ENCODE measurements around the gene POLR3K. TPM values are rescaled to one million over a fixed set of nuclear protein-coding genes. Genes with fewer than 3 reads are reported as not detected.
A peak's percentile ranks its signal among the peaks of the same experiment; 100 is the strongest.

The POLR3K gene
- total RNA-seq, 1 donor from 2014 or later = 7.3 TPM

- Mint-ChIP-seq H3K4me3 (ENCODE audit: unreplicated experiment) (peak overlapping the region; percentile 43), H3K27me3 (ENCODE audit: low read depth) (no peaks in the 10 kb centered on the region), H3K36me3 (ENCODE audit: low read depth) (peaks cover 10% of the 10 kb centered on the region), H3K9me3 (ENCODE audit: low read depth) (no peaks in the 10 kb centered on the region), H3K4me1 (ENCODE audit: low read depth) (peaks cover 43% of the 10 kb centered on the region), H3K27ac (ENCODE audit: unreplicated experiment) (peak overlapping the region; percentile 98)
- no peak for DNase-seq (ENCODE audit: low spot score)
- TF ChIP-seq, protein P1, sequence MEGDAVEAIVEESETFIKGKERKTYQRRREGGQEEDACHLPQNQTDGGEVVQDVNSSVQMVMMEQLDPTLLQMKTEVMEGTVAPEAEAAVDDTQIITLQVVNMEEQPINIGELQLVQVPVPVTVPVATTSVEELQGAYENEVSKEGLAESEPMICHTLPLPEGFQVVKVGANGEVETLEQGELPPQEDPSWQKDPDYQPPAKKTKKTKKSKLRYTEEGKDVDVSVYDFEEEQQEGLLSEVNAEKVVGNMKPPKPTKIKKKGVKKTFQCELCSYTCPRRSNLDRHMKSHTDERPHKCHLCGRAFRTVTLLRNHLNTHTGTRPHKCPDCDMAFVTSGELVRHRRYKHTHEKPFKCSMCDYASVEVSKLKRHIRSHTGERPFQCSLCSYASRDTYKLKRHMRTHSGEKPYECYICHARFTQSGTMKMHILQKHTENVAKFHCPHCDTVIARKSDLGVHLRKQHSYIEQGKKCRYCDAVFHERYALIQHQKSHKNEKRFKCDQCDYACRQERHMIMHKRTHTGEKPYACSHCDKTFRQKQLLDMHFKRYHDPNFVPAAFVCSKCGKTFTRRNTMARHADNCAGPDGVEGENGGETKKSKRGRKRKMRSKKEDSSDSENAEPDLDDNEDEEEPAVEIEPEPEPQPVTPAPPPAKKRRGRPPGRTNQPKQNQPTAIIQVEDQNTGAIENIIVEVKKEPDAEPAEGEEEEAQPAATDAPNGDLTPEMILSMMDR (IDR thresholded peaks at IDR 0.05) = no peak
Observed at GRCh38 chr16:83781-84615, 30.6 kb upstream of the POLR3K start.

DNA sequence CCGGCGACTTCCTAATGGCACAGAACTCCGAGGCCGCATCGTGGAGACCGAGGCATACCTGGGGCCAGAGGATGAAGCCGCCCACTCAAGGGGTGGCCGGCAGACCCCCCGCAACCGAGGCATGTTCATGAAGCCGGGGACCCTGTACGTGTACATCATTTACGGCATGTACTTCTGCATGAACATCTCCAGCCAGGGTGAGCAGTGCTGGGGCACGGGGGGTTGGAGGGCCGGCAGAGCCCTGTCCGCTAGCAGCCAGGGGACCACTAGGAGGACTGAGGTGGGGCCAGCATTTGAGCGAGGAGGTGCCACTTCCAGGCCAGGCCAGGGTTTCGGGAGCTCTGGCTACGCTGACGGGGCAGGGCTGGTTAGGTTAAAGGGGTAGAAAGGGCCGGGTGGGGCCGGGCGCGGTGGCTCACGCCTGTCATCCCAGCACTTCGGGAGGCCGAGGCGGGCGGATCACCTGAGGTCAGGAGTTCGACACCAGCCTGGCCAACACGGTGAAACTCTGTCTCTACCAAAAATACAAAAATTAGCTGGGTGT is 29.7 kb upstream of the POLR3K start:
- no peak overlapping the region for H3K4me3 Mint-ChIP-seq (ENCODE audit: unreplicated experiment)
- H3K4me1 Mint-ChIP-seq (ENCODE audit: low read depth) = peaks cover 48% of the 10 kb centered on the region
- H3K27ac Mint-ChIP-seq (ENCODE audit: unreplicated experiment) = peak overlapping the region; percentile 98
- TF ChIP-seq, protein P1 (IDR thresholded peaks at IDR 0.05) = no peak
- peaks cover 10% of the 10 kb centered on the region for H3K36me3 Mint-ChIP-seq (ENCODE audit: low read depth)
- H3K9me3 Mint-ChIP-seq (ENCODE audit: low read depth) = no peaks in the 10 kb centered on the region
- no peak for DNase-seq (ENCODE audit: low spot score)
- H3K27me3 Mint-ChIP-seq (ENCODE audit: low read depth) = no peaks in the 10 kb centered on the region

DNA sequence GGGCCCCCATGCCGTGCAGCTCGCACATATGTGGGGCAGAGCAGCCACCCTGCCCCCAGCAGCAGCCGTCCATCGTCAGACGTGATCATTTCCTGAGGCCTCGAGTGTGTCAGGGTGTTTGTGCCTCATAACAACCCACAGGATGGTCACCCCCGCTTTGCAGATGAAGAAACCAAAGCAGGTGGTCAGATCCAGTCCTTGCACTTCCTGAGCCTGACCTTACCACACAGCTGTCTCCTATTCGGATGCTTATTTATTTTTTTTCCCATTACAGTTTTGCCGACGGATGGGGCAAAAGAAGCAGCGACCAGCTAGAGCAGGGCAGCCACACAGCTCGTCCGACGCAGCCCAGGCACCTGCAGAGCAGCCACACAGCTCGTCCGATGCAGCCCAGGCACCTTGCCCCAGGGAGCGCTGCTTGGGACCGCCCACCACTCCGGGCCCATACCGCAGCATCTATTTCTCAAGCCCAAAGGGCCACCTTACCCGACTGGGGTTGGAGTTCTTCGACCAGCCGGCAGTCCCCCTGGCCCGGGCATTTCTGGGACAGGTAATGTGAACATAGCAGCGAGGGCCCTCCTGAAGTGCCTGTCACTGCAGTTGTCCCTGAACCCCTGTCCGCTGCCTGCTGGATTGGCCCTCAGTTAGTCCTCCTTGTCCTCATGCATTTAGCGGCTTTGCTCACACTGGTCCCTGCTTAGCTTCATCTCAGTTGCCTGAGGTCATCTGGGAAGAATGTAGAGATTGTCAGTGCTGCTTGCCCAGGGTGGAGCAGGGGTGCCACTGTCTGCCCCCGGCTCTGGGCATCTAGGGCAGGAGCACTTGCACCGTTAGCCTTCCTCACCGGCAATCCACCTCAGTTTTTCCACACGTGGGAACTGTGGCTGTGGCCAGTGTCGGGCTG is 26.0 kb upstream of the POLR3K start:
- TF ChIP-seq, protein P1 (IDR thresholded peaks at IDR 0.05) = no peak
- Mint-ChIP-seq H3K27me3 (ENCODE audit: low read depth) (no peaks in the 10 kb centered on the region), H3K27ac (ENCODE audit: unreplicated experiment) (peak overlapping the region; percentile 91), H3K4me1 (ENCODE audit: low read depth) (peaks cover 63% of the 10 kb centered on the region), H3K9me3 (ENCODE audit: low read depth) (no peaks in the 10 kb centered on the region), H3K36me3 (ENCODE audit: low read depth) (peaks cover 5% of the 10 kb centered on the region), H3K4me3 (ENCODE audit: unreplicated experiment) (peak overlapping the region; percentile 87)
- no peak for DNase-seq (ENCODE audit: low spot score)

DNA sequence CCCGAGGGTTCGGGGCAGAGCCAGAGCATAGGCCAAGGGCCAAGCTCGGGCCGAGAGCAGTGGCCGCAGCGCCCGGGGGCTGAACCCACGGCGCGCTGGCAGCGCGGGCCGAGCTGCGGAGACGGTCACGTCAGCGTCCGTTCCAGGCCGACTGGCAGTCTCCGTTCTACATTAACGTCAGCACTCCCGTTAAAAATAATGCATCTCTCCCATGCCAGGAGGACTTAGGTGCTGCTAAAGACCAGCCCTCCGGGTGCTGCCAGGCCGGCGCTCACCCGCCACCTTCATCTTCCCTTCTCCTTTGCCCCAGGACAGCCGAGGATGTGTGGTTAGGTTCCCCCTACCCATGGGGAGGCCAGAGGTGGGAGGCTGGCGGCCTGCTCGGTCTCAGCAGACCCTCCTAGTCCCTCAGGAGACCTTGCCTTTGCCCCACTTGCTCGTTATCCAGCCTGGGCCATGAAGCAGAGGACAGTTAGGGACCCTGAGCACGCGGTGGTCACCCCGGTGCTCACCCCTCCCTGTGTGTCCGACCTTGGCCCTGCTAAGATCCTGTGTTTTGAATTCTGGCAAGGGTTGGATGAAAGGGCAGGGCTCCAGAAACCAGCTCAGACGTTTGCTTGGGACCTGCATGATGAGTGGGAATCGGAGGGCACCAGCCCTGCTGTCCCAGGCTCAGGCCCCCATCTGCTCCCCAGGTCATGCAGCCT is 25.2 kb upstream of the POLR3K start:
- TF ChIP-seq, protein P1 (IDR thresholded peaks at IDR 0.05) = no peak
- no peak for DNase-seq (ENCODE audit: low spot score)
- H3K27me3 Mint-ChIP-seq (ENCODE audit: low read depth) = no peaks in the 10 kb centered on the region
- peak overlapping the region; percentile 87 for H3K4me3 Mint-ChIP-seq (ENCODE audit: unreplicated experiment)
- H3K4me1 Mint-ChIP-seq (ENCODE audit: low read depth) = peaks cover 63% of the 10 kb centered on the region
- peak overlapping the region; percentile 91 for H3K27ac Mint-ChIP-seq (ENCODE audit: unreplicated experiment)
- H3K9me3 Mint-ChIP-seq (ENCODE audit: low read depth) = no peaks in the 10 kb centered on the region
- H3K36me3 Mint-ChIP-seq (ENCODE audit: low read depth) = peaks cover 1% of the 10 kb centered on the region
